ENCODE results near the gene SCNN1A. TPM values are rescaled to one million over a fixed set of nuclear protein-coding genes. Genes with fewer than 3 reads are reported as not detected.
A peak's percentile ranks its signal among the peaks of the same experiment; 100 is the strongest.

Gene SCNN1A
- total and polyA plus RNA-seq, 8 donors, result 16.6 to 486 (median 166) TPM

- Histone ChIP-seq H3K4me3 (peak overlapping the region in 1 of 4 donors; percentile 2), H3K4me1 (peaks cover 50 to 97% (median 87%) of the 10 kb centered on the region in 4 donors), H3K27ac (peak overlapping the region; percentile 40 to 99 (median 97)), H3K36me3 (peaks cover 58 to 73% (median 72%) of the 10 kb centered on the region in 4 donors), H3K27me3 (no peaks in the 10 kb centered on the region), H3K9me3 (no peaks in the 10 kb centered on the region)
- WGBS, 5 donors, result 53 to 70% (median 57%) methylated on average over 4 of the region's 4 CpGs
- DNase-seq, result no peak
- TF ChIP-seq POLR2AphosphoS5 (IDR thresholded peaks at IDR 0.05), result peak in 1 of 3 donors; percentile 23
- TF ChIP-seq, protein P1, sequence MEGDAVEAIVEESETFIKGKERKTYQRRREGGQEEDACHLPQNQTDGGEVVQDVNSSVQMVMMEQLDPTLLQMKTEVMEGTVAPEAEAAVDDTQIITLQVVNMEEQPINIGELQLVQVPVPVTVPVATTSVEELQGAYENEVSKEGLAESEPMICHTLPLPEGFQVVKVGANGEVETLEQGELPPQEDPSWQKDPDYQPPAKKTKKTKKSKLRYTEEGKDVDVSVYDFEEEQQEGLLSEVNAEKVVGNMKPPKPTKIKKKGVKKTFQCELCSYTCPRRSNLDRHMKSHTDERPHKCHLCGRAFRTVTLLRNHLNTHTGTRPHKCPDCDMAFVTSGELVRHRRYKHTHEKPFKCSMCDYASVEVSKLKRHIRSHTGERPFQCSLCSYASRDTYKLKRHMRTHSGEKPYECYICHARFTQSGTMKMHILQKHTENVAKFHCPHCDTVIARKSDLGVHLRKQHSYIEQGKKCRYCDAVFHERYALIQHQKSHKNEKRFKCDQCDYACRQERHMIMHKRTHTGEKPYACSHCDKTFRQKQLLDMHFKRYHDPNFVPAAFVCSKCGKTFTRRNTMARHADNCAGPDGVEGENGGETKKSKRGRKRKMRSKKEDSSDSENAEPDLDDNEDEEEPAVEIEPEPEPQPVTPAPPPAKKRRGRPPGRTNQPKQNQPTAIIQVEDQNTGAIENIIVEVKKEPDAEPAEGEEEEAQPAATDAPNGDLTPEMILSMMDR (IDR thresholded peaks at IDR 0.05), result no peak
- intact Hi-C loops (cut with DNase I; ENCODE audit: low total_unique reads), result loop anchor here (10.0 kb wide), 1 partner anchor 52 kb away; the partner anchor contains the start of gene LTBR
These were observed 42.9 kb downstream of the SCNN1A start for GRCh38 chr12:6332459-6332858.

GRCh38 chr12:6330999-6331714, 44.2 kb downstream of the SCNN1A start:
- TF ChIP-seq POLR2A (IDR thresholded peaks at IDR 0.05), result no peak
- WGBS, 5 donors, result 72 to 83% (median 75%) methylated on average over 4 of the region's 4 CpGs
- Histone ChIP-seq H3K36me3 (peaks cover 58 to 85% (median 79%) of the 10 kb centered on the region in 4 donors), H3K9me3 (no peaks in the 10 kb centered on the region), H3K4me3 (no peak overlapping the region), H3K27me3 (no peaks in the 10 kb centered on the region), H3K4me1 (peaks cover 49 to 98% (median 87%) of the 10 kb centered on the region in 4 donors), H3K27ac (peak overlapping the region in 4 of 5 donors; percentile 41 to 99 (median 96))
- no peak for DNase-seq
- intact Hi-C loops (cut with DNase I; ENCODE audit: low total_unique reads), result loop anchor here (10.0 kb wide), 1 partner anchor 54 kb away; the partner anchor contains the start of gene LTBR

DNA sequence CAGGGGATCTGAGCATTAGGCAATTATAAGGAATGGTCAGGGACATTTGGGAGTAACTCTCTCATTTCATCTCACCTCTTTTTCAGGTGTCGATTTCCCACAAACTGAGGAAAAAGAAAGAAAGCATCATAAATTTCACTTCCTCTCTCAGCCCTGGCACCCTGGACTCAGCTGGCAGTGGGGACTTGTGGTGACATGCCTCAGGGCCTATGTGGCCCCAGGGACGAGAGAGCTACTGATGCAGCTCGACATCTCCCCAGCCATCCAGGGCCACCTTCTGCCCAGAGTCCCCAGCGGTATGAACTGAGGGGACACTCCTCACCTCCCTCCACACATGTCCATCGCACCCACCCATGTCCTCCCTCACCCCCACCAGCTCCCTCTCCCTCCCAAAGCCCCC, 45.2 kb downstream of the SCNN1A start:
- H3K4me3 ChIP-seq, result no peak overlapping the region
- intact Hi-C loops (cut with DNase I; ENCODE audit: low total_unique reads), result loop anchor here (10.0 kb wide), 1 partner anchor 55 kb away; the partner anchor contains the start of gene LTBR
- no peak for DNase-seq
- TF ChIP-seq, protein P1 (IDR thresholded peaks at IDR 0.05), result no peak
- TF ChIP-seq POLR2A (IDR thresholded peaks at IDR 0.05) (no peak), POLR2AphosphoS5 (IDR thresholded peaks at IDR 0.05) (no peak), EP300 (IDR thresholded peaks at IDR 0.05) (no peak)
- peaks cover 58 to 85% (median 79%) of the 10 kb centered on the region in 4 donors for H3K36me3 ChIP-seq
- H3K27ac ChIP-seq, result peak overlapping the region in 4 of 5 donors; percentile 35 to 99 (median 96)
- no peaks in the 10 kb centered on the region for H3K27me3 ChIP-seq
- no peaks in the 10 kb centered on the region for H3K9me3 ChIP-seq
- WGBS, 5 donors, result 67 to 88% (median 85%) methylated on average over 5 of the region's 5 CpGs
- H3K4me1 ChIP-seq, result peaks cover 49 to 100% (median 88%) of the 10 kb centered on the region in 4 donors

GRCh38 chr12:6329703-6330064, 45.7 kb downstream of the SCNN1A start:
- WGBS, 5 donors, result 75 to 81% (median 78%) methylated on average over 12 to 15 of the region's 15 CpGs
- Histone ChIP-seq H3K27me3 (no peaks in the 10 kb centered on the region), H3K4me3 (no peak overlapping the region), H3K9me3 (no peaks in the 10 kb centered on the region), H3K36me3 (peaks cover 58 to 84% (median 79%) of the 10 kb centered on the region in 4 donors), H3K27ac (peak overlapping the region in 4 of 5 donors; percentile 35 to 99 (median 96)), H3K4me1 (peaks cover 49 to 100% (median 88%) of the 10 kb centered on the region in 4 donors)
- no peak for TF ChIP-seq EP300 (IDR thresholded peaks at IDR 0.05)
- no peak for TF ChIP-seq POLR2AphosphoS5 (IDR thresholded peaks at IDR 0.05)
- TF ChIP-seq POLR2A (IDR thresholded peaks at IDR 0.05), result no peak
- TF ChIP-seq, protein P1 (IDR thresholded peaks at IDR 0.05), result no peak
- DNase-seq, result no peak
- intact Hi-C loops (cut with DNase I; ENCODE audit: low total_unique reads), result loop anchor here (5.0 to 10.0 kb wide), 3 partner anchors 55 to 203 kb away; partner anchors contain the start of genes GAPDH and LTBR
